Activated CD4-positive, alpha-beta T cell treated with anti-CD3 and anti-CD28 coated beads for 4 hours (primary cell): ENCODE measurements around the gene STMN1.
A peak's percentile ranks its signal among the peaks of the same experiment; 100 is the strongest.

Experiments used
- DNase-seq, 2 donors: peaks; one replicate each; pipeline ENCODE4 v3.0.0-alpha.2; 2020

Gene STMN1

DNA sequence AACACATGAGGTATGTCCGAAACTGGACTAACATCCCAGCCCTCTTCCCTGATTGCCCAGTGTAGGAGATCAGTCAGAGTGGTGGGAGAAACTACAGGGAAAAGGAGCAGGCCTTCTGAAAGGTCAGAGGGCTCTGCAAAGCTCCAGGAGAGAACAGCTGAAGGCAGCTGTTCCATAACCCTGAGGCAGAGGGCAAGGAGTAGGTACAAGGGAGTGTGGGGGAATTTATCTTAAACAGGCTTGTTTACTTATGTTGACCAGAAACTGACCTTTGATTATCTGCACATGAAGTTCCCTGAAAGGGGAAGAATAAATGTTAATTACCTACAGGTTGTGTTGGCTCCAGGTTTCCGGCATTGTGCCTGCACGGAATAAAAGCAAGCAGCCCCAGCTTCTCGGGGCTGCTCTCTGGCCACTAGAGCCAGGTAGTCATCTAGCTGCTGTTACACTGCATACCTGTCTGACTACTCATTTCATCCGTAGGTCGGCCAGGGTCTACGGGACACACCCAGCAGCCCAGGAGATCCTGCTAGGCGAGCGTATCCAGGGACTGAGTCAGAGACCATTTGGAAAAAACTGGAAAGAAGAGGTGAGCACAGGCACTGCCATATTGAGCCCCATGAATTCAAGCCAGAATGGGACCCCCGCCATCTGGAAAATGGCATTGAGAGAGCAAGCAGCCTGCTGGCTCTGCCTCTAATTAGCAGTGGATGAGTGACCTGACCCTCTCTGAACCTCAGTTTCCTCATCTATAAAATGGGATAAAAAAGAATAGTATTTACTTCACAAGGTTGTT lies 15.8 kb downstream of the STMN1 start:
- DNase-seq, result no peak

DNA sequence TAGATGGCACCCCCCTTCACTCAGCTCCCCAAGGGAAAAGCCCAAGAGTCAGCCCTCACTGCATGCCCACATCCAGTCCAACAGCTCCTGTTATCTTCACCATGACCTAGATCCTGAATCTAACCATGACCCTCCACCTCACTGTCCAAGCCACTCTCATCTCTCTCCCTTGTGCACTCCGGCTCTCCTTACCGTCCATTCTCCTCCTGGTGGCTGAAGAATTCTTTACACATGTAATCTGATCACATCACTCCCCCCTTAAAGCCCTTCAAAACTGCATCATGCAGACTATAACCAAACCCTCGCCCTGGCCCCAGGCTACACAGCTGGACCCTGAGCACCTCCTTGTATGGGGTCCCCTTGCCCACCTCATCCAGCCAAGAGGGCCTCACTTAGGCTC lies 16.7 kb downstream of the STMN1 start:
- DNase-seq, result no peak

DNA sequence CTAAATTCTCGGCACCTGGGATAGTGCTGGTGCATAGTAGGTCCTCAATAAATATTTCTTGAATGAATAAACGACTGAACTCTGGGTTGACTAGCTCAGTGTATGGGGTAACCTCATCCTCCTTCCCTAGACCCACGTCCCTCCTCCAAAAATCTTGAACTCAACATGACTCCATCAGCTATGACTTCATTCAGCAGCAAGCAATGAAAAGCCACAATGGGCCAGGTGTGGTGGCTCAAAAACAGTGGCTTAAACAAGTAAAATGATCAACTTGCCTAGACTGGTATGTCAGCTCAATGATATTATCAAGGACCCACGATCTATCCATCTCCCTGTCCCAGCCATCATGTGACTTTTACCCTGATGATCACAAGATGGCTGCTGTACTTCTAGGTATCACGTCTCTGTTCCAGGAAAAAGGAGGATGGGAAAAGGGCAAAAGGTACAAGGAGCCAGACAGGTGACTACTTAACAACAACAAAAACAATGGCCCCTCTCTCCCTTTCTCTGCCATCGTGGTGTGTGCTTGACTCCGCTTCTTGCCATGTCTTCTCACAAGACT lies 17.7 kb downstream of the STMN1 start:
- DNase-seq, result no peak

DNA sequence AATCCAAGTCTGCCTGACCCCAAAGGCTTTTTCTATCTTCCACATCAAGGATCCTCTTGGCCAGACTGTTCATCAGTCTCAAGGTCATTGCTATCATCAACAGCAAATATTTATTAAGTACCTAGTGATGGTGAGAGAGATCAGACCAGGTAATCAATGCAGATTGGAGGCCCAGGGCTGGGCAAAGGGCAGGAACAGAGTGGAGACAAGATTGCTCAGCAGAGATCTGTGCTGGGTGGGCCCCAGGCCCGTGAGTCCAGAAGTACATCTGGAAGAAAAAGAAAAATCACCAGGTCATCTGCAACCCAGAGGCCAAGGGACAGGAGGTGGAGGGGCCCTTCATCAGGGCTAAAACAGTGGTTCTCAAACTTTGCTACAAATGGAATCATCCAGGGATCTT lies 20.6 kb downstream of the STMN1 start:
- DNase-seq, result no peak

DNA sequence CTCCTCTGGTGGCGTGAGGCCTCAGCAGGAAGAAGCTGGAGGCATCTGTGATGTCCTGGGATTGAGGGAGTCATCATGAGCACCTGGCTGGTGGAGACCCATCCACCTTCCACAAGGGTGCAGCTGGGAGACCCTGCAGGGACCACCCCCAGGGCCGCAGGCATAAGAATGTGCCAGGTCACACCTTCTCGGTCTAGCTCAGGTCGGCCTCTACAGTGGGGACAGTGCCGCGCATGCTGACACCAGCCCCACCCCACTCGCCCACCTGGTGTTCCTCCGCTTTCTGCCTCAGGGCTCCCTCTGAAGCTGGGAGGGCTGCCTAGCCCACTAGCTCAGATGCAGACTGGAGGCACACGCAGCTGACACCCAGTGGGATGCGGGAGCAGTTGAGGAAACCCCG lies 25.0 kb downstream of the STMN1 start:
- DNase-seq, result no peak

DNA sequence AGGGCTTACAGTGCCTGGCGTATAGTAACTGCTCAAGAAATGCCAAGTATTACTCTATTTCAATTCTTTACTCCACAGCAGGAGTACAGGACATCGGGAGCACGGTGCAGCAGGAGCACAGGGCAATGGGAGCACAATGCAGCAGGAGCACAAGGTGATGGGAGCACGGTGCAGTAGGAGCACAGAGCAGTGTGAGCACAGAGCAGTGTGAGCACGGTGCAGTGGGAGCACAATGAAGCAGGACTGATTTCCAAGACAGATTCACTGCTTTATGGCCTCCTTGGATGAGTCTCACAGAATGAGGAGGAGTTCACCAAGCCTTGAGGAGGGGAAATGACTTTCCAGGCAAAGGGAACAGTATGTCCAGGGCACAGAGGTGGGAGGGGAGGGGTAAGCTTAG lies 25.7 kb downstream of the STMN1 start:
- DNase-seq, result no peak

DNA sequence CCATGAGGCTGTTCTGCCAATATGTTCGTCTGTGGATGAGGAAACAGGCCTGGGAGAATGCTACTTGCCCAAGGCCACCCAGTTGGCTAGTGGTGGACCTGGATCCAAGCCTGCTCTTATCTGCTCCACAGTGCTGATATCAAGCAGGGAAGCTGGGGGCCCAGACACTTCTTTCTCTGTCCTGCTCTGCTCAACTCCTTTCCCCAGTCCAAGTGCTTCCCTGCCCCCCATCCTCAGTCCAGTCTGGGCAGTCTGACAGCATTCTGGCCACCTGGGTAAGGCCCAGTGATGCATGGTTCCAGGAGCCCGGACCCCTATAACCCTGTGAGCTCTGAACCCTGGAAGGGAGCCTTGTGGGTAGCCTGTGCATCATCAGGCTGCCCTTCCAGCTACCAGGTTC lies 26.5 kb downstream of the STMN1 start:
- no peak for DNase-seq

DNA sequence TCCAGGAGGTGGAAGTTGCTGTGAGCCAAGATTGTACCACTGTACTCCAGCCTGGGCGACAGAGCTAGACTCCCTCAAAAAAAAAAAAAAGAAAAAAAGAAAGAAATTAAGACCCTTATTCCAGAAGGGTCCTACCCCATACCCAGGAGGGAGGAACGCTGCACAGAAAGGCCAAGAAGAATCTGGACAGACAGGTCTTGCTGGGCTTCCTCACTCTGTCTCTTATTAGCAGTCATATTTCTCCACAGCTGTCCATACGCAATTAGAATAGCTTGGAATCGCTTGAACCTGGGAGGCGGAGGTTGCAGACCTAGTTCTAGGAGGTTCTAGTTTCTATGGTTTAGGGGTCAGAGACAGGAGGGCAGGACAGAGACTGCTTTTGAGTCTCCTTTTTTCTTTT lies 27.5 kb downstream of the STMN1 start:
- DNase-seq, result no peak

DNA sequence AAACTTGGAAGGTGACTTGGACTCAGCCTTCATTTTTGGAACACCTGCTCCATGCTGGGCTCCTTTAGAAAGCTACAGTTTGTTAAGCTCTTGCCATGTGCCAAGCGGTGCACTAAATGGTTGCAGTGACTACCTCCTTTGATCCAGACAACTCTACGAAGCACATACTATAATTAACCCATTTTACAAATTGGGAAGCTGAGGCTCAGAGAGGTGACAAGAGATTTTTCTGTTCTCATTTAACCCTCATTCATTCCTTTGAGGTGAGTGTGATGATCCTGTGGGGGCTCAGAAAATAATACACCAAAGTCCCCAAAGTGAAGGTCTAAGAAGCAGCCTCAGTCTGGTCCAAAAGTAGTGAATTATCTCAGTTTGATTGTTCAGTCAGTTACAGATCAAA lies 29.1 kb downstream of the STMN1 start:
- no peak for DNase-seq

DNA sequence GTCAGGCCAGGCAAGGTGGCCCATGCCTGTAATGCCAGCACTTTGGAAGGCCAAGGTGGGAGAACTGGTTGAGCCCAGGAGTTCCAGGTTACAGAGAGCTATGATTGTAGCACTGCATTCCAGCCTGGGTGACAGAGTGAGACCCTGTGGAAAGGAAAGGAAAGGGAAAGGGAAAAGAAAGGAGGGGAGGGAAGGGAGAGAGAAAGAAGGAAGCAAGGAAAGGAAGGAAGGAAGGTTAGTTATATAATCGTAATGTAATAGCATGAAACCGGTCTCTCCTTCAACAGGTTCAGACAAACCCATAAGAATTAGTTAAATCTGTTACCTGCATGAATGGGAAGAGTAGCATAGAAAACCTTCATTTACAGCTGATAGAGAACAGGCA lies 29.5 kb downstream of the STMN1 start:
- DNase-seq, result no peak

DNA sequence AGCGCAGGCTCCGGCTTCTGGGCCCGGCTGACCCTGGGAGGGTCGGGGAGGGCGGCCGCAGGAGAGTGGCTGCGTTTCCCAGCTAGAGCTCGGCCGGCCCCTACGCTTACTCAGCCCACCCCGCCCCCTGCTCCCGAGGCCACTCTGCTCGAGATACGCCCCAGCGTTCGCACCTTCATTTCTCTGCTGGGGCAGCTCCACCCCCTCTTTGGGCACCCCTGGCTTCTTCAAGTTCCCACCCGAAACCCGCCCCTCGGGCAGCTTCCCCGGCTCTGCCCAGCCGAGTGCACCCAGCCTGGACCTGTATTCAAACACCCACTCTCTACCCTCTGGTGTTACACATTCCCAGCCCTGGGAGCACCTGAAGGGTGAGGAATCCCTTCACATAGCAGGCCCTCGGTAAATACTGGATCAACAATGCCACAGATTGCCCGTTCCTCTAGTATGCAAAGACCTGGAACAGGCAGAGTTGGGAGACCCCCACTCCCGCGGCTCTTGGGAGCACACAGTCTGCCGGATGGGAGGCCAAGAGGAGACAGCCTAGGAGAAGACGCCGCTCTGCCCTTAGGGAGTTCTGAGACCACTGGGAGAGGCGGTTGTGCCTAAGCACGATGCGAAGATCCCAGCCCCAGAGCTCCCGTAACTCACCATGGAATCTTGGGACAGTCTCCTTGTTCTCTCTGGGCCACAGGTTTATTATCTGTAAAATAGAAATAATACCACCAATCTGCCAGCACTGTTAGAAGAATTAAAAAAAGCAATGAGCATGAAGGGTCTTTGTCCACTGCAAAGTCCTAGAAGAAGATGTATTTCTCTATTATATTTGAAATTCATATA lies 30.1 kb downstream of the STMN1 start:
- DNase-seq, result peak in 1 of 2 donors; percentile 22

DNA sequence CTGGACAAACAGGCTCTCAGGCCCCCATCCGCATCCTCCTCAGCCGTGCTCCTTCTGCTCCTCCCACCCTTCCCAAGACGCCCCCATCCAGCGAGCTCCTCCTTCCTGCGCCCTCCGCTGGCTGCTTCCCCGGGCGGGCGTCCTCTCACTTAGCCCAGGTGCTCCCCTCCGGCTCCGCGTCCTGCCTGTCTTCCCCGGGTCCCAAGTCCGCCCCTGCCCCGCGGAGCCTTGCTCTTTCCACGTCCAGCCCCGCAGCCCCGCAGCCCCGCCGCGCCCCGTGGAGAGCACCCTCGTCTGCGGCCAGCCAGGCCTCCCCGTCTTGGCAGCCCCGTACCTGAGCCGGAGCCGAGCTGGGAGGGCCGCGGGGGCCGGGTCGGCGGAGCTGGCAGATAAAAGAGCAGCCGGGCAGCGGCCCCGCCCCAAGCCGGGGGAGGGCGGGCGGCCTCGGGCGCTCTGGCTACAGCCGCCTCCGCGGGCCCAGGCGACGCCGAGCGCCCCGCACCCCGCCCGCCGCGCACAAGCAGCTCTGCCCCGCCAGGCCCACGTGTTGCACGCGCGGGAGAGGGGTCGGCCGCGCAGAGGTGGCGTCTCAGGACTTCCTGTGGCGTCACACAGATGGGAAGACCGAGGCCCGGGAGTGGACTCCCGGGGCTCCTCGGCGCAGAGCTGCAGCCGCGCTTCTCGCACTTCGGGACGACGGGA lies 30.9 kb downstream of the STMN1 start, which contains the start of gene PAQR7:
Gene PAQR7, minus strand, starts transcription at position 555 of the 702 bp plus-strand sequence. CDS start 11,869 bp downstream, outside the sequence.
- peak; percentile 48 to 55 for DNase-seq

DNA sequence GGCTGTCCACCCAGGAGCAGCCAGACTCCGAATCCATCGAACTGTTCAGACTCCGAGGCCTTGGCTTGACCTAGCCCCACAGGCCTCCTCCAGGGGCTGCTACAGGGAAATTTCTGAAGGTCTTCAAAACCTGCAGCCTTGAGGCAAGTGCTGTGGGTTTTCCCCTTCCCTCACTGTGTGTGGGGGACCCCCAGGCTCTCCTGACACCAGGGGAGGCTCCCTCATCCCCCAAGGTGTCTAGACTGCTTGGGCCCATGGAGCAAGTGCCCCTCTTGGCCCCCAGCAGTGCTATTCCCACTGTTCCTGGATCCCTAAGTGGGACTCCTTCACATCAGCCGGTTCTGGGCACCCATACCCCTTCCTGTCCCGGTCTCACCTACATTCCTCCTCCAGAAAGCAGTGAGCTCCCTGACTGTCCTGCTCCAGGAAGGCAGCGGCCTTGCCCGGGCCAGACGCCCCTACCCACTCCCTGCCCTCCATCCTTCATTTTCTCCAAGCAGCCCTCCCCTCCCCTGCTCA lies 31.5 kb downstream of the STMN1 start:
- DNase-seq, result no peak

DNA sequence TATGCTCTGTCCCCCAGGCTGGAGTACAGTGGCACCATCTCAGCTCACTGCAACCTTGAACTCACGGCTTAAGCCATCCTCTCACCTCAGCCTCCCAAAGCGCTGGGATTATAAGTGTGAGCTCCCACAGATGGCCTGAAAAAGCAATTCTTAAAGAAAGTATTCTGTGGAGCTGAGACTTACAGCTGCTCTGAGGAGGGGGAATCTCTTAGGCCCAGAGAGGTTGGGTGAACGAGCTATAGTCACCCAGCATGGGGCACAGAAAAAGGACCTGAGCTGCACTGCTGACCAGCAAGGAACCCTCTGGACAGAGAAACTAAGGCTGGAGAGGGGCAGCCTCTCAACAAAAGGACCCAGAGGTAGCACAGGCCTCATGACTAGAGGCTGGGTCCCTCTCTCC lies 32.0 kb downstream of the STMN1 start:
- DNase-seq, result no peak

DNA sequence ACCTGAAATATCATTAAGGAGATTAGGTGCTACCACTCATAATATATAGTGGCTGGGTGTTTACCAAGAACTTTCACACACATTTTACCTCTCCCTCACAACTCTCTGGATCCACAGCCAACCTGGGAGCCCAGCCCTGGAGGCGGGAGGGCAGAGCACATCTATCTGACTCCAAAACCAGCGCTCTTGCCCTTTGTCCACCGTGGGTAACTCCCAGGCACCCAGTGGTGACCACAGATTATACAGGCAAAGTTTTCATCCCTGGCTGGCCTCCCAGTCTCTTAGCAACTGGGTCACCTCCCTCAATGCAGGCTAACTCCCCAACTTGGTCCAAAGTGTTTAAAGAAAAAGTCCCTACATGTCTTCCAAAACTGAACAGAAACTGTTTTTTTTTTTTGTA lies 33.1 kb downstream of the STMN1 start:
- DNase-seq, result no peak

DNA sequence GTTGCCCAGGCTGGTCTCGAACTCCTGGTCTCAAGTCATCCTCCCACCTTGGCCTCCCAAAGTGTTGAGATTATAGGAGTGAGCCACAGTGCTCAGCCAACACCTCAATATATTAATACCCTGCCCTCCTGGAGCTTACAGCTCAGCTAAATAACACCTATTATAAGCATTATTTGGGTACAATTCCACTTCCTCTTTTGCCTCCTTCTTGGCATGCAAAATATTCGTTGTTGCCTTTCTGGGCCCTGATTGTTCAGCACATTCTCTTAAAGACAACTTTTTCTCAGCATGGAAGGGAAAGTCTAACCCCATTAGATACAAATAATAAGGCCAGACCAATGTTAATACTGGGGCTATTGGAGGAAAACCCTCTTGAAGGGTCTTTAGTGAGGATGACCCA lies 33.5 kb downstream of the STMN1 start:
- no peak for DNase-seq

DNA sequence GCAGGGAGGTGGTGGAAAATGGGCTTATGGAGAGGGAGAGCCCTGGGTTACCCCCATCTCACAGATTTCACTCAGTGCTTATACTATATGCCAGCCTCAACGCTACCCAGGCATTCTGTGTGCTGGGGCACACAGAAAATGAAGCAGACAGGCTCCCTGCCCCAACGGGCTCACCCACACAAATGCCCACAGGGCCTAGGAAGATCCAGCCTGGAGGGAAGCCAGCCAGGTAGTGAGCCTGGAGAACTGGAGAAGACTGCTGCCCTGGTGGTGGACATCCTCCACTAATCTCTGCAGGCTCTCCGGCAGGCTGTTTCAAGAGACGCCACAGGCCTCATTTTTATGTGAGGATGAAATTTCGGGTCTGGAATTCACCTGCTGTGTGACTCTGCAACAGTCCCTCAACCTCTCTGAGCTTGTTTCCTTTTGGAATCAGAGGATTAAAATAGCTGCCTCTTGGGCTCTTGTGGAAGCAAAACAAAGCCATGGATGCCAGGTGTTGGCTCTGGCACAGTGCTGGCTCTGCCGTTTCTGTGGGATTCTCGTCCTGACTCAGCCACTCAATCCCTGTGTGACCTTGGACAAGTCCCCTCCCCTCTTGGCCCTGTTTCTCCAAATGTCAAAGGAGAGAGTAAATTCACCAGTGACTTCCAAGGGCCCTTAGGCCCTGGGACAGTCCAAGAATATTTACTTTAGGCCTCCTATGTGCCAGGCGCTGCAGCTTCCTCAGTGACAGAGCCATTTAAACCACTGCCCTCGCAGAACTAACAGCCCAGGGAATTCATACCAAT lies 34.3 kb downstream of the STMN1 start:
- no peak for DNase-seq

DNA sequence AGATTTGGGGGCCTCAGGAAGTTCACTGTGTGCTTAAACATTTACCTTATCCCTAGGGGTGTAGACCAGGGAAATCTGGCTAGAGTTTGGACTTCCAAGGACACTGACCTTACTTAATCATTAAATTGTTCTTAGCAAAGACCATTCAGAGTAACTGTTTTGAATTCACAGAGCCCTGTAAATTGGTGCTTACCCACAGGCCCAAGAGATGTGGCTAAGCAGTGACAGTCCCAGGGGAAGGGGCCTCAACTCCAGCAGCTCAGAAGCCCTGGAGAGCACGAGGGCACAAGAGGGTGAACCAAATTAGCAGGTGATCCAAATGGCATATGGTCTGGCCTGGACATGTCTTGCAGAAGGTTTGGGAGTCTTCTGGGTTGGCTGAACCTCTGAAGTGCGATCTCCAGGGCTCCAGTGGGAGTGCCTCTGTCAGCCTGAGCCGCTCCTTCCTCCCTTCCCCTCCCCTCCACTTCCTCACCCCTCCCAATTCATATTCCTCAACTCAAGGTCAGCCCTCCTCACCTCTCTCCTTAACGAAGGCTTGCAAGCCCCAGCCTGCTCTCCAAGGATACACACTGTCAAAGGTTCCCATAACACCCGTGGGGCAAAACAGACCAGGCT lies 35.0 kb downstream of the STMN1 start:
- DNase-seq, result no peak

DNA sequence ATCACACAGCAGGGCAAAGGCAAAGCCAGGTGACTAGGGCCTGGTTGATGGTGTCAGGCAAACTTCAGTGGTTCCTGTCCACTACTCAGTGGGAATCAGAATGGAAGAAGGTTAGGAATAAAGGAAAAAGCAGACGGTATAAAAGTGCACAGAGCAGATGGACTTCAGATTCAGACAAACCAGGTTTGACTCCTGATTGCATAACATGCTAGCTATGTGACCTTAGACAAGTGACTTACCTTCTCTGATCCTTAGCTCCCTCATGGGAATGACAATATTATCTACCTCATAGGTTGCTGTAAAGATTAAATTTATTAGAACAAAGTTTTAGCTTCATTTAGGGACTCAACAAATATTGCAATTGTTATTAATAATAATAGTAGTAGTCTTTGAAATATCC lies 35.6 kb downstream of the STMN1 start:
- no peak for DNase-seq

DNA sequence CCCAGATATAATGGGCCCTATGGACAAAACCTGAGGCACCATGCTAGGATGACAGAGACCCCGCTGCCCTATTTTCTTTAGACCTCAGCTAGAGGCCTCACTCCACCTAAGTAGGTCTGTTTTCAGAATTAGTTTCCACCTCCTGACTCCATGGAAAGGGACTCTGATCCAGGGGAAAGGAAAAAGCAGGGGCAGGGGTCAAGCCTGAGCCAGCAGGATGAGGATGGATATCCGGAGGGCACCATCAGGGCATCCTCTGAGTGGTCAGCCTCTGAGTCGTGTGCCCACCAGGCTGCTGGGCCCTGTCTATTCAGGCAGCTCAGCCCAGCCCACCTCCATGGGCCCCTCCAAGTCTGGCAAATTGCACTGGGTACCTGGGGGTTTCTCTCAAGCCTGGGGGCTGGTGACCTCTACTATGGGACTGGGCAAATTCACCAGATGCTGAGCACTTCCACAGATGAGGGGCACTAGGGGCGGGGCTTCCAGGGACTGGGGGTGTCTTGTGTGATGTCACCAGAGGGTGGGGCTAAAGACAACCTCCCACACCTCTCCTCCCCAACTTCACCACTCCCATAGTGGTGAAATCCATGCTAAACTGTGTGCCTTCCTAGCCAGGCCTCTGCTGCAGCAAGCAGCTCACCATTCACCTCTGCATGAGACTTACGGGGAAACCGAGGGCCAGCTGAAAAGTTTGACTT lies 36.2 kb downstream of the STMN1 start:
- DNase-seq, result no peak
